Aorta (tissue), 5 donors: ENCODE measurements around the gene LRP5. TPM values are rescaled to one million over a fixed set of nuclear protein-coding genes. Genes with fewer than 3 reads are reported as not detected.

Source experiments
- ATAC-seq: fragments of 200-7000 bp; cut with Tn5 transposase; one replicate; pipeline ENCODE4 v1.9.1; 2022; ENCODE audit warnings: moderate library complexity; ENCODE audit not compliant: low FRiP score
- DNase-seq, 2 donors: peaks; one replicate each; pipeline ENCODE4 v3.0.0-alpha.2; 2020
- H3K27ac ChIP-seq, 2 donors: one replicate each; pipeline ENCODE4 v1.5.1; 2013; ENCODE audit warnings: low read length in 2 of 2, mild to moderate bottlenecking in 2 of 2, moderate library complexity in 2 of 2, control low read depth in 1 of 2, inconsistent platforms in 1 of 2, low read depth in 1 of 2
- H3K27me3 ChIP-seq, 2 donors: one replicate each; pipeline ENCODE4 v1.6.1; 2013; ENCODE audit warnings: control low read depth in 1 of 2, low read length in 1 of 2, mild to moderate bottlenecking in 1 of 2, moderate library complexity in 1 of 2; ENCODE audit not compliant: insufficient read depth in 2 of 2, control insufficient read depth in 1 of 2
- H3K36me3 ChIP-seq, 2 donors: one replicate each; pipeline ENCODE4 v1.6.1; 2013; ENCODE audit warnings: control low read depth in 1 of 2, low read length in 1 of 2, mild to moderate bottlenecking in 1 of 2; ENCODE audit not compliant: insufficient read depth in 2 of 2, control insufficient read depth in 1 of 2
- H3K4me1 ChIP-seq, 2 donors: one replicate each; pipeline ENCODE4 v1.6.1; 2013; ENCODE audit warnings: low read length in 2 of 2, control low read depth in 1 of 2, mild to moderate bottlenecking in 1 of 2, moderate library complexity in 1 of 2; ENCODE audit not compliant: insufficient read depth in 2 of 2, control insufficient read depth in 1 of 2
- H3K4me3 ChIP-seq, 2 donors: one replicate each; pipeline ENCODE4 v1.5.1; 2013; ENCODE audit warnings: low read length in 2 of 2, control low read depth in 1 of 2, mild to moderate bottlenecking in 1 of 2
- H3K9me3 ChIP-seq: one replicate; pipeline ENCODE4 v1.6.1; 2013; ENCODE audit warnings: mild to moderate bottlenecking, low read length; ENCODE audit not compliant: control insufficient read depth
- WGBS, 2 donors: extraction: QIAGEN DNeasy Blood & Tissue Kit; methylation state at CpG; one replicate each; pipeline ENCODE4 v1.1.7; 2013; 5-methylcytosine and 5-hydroxymethylcytosine counted together
- intact Hi-C, 2 donors: fragments of 100-400 bp; cut with DNase I; formaldehyde crosslinking; loops; one replicate each; pipeline versions ENCODE4 v1.14.2 to v1.15.0; 2022
- polyA plus RNA-seq, 2 donors: library from polyadenylated mRNA; stranded (reverse); fragments of 200-250 nt; gene quantifications; one replicate each; pipeline ENCODE4 v1.2.3, GENCODE V29; 2013
- total RNA-seq, 2 donors: library from RNA; stranded (reverse); fragmentation: NEBNext Ultra II Directional; extraction: Animal tissue kit (Norgen Biotek cat#: 25700); gene quantifications; one replicate each; pipeline ENCODE4 v1.2.1, GENCODE V29; 2021
- donor health status: healthy with polysubstance abuse.
- donor health status: Bipolar disorder and iron deficiency.
- donor health status: DM: no; HTN: no; CAD: no.
- donor health status: DM: no; HTN: no; CAD: no.
- donor health status: DM: yes; HTN: yes; CAD: no.

The LRP5 gene
- total and polyA plus RNA-seq, 4 donors, result 23.9 to 103 (median 69.5) TPM

DNA sequence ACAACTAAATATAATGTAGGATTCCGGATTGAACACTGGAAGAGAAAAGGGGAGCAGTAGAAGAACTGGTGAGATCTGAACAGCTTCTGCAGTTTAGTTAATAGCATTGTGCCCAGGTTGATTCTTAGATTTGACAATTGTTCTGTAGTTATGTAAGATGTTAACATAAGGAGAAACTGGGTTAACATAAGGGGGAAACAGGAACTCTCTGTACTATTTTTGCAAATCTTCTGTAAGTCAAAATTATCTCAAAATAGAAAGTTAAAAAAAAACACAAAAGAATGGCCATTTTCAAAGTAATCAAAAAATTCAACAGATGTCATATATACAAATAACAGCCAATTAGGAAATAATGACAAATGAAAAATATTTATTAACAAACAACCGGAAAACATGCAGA lies 18.7 kb upstream of the LRP5 start:
- Histone ChIP-seq H3K4me3 (no peak overlapping the region), H3K9me3 (no peaks in the 10 kb centered on the region), H3K36me3 (no peaks in the 10 kb centered on the region), H3K27me3 (no peaks in the 10 kb centered on the region), H3K27ac (no peak overlapping the region), H3K4me1 (no peaks in the 10 kb centered on the region)
- intact Hi-C loops, result loop anchor here in 1 of 2 donors (10.0 kb wide), 1 partner anchor 151 kb away; no protein-coding TSS in a partner anchor
- 77 to 84% methylated on average over 2 of the region's 2 CpGs for WGBS, 2 donors
- DNase-seq, result no peak
- ATAC-seq, result no peak

DNA sequence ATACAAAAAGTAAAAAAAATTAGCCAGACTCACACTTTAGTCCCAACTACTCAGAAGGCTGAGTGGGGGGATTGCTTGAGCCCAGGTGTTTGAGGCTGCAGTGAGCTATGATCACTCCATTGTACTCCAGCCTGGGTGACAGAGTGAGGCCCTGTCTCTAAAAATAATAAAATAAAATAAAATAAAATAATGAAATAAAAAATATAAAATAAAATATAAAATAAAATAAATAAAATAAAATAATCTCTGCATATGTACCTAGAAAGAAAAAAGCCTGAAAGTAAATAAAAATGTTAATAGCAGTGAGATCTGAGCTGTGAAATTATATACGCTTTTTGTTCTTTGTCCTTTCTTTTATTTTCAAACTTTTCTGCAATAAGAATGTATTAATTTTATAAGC lies 17.1 kb upstream of the LRP5 start:
- Histone ChIP-seq H3K4me3 (no peak overlapping the region), H3K27ac (no peak overlapping the region), H3K36me3 (no peaks in the 10 kb centered on the region), H3K4me1 (no peaks in the 10 kb centered on the region), H3K9me3 (no peaks in the 10 kb centered on the region), H3K27me3 (no peaks in the 10 kb centered on the region)
- WGBS, 2 donors, result 95 to 96% methylated on average over 1 of the region's 1 CpG
- intact Hi-C loops, result loop anchor here (5.0 to 10.0 kb wide), 2 partner anchors 87 to 150 kb away; no protein-coding TSS in a partner anchor
- DNase-seq, result no peak
- ATAC-seq, result no peak

DNA sequence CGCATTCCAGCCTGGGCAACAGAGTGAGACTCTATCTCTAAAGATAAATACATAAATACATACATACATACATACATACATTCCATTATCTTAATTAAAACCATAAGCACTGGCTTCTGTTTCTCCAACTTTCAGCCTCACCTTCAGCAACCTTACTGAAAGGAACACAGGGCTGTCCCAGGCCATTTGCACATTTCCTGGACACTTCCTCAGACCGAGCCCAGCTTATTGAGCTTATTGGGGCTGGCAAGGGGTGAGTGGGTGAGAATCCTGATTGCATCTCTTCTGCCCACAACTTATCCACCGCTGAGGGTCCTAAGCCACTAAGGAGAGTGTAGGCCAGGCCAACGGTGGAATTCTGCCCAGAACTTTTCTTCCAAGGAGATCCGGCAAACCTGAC lies 16.5 kb upstream of the LRP5 start:
- Histone ChIP-seq H3K4me3 (no peak overlapping the region), H3K4me1 (no peaks in the 10 kb centered on the region), H3K27me3 (no peaks in the 10 kb centered on the region), H3K9me3 (no peaks in the 10 kb centered on the region), H3K36me3 (no peaks in the 10 kb centered on the region), H3K27ac (no peak overlapping the region)
- ATAC-seq (no peak), DNase-seq (no peak)
- WGBS, 2 donors, result 93 to 94% methylated on average over 5 of the region's 5 CpGs
- intact Hi-C loops, result loop anchor here (2.0 to 10.0 kb wide), 3 partner anchors 39 to 149 kb away; no protein-coding TSS in a partner anchor

DNA sequence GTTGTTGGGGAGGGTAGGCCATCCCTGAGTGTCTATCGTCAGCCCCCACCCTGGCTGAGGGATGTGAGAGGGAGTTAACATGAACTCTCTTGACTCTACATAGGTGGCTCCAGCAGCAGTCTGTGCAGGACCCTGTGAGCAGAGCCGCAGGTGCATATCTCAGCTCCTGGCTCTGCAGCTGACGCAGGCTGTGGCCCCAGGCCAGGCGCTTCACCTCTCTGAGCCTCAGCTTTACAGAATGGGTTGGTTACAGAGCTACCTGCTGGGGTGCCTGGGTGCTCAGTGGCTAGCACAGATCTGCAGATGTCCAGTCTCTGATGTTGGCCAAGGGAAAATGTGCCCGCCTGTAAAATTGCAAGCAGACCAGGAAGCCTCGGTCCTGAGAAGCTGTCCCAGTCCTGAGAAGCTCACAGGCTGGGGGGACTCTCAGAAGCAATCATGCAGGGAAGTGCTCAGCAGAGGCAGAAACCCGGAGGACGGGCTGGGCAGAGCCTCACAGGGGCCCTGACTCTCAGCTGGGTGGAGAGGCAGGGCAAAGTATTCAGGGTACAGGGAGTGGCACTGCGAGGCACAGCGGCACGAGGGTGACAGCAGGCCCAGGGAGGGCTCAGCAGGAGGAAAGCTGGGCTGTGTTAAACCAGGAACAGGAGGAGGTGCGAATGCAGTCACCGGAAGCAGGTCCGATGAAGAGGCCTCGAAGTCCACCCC lies 15.9 kb upstream of the LRP5 start:
- Histone ChIP-seq H3K4me3 (no peak overlapping the region), H3K27me3 (no peaks in the 10 kb centered on the region), H3K27ac (no peak overlapping the region), H3K36me3 (no peaks in the 10 kb centered on the region), H3K9me3 (no peaks in the 10 kb centered on the region), H3K4me1 (no peaks in the 10 kb centered on the region)
- WGBS, 2 donors, result 88 to 89% methylated on average over 15 of the region's 15 CpGs
- ATAC-seq (no peak), DNase-seq (peak in 1 of 2 donors; percentile 33)
- intact Hi-C loops, result loop anchor here (1.0 to 10.0 kb wide), 4 partner anchors 40 to 148 kb away; no protein-coding TSS in a partner anchor

DNA sequence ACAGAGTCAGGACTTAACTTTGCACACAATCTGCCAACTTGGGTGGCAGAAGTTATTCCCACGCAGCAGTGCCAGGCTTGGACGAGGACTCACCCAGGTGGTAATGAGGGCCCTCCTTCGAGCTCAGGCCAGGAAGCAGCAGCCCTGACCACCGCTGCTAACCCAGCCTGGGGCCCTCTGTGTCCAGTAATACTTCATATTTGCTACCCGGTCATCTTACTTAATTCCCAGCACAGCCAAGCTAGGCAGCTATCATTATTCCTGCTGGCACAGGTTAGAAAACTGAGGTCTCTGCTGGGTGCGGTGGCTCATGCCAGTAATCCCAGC lies 15.4 kb upstream of the LRP5 start:
- no peaks in the 10 kb centered on the region for H3K36me3 ChIP-seq
- ATAC-seq (no peak), DNase-seq (no peak)
- no peaks in the 10 kb centered on the region for H3K27me3 ChIP-seq
- intact Hi-C loops, result loop anchor here (1.0 to 10.0 kb wide), 4 partner anchors 40 to 148 kb away; no protein-coding TSS in a partner anchor
- WGBS, 2 donors, result 80 to 82% methylated on average over 6 of the region's 6 CpGs
- H3K4me3 ChIP-seq, result no peak overlapping the region
- no peak overlapping the region for H3K27ac ChIP-seq
- no peaks in the 10 kb centered on the region for H3K9me3 ChIP-seq
- H3K4me1 ChIP-seq, result no peaks in the 10 kb centered on the region

DNA sequence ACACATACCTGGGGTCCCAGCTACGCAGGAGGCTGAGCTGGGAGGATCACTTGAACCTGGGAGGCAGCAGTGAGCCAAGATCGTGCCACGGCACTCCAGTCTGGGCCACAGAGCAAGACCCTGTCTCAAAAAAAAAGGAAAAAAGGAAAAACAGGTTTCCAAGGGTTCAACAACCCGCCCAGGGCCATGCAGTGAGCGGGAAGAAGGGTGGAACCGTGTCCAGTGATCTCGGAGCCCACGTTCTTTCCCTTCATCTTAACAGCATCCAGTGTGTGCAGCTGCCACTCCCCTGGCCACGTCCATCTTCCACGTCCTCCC lies 14.9 kb upstream of the LRP5 start:
- Histone ChIP-seq H3K4me3 (no peak overlapping the region), H3K27me3 (no peaks in the 10 kb centered on the region), H3K4me1 (no peaks in the 10 kb centered on the region), H3K9me3 (no peaks in the 10 kb centered on the region), H3K36me3 (no peaks in the 10 kb centered on the region), H3K27ac (no peak overlapping the region)
- intact Hi-C loops, result loop anchor here (1.0 to 10.0 kb wide), 4 partner anchors 41 to 147 kb away; no protein-coding TSS in a partner anchor
- ATAC-seq (no peak), DNase-seq (no peak)
- WGBS, 2 donors, result 35 to 39% methylated on average over 10 of the region's 10 CpGs

DNA sequence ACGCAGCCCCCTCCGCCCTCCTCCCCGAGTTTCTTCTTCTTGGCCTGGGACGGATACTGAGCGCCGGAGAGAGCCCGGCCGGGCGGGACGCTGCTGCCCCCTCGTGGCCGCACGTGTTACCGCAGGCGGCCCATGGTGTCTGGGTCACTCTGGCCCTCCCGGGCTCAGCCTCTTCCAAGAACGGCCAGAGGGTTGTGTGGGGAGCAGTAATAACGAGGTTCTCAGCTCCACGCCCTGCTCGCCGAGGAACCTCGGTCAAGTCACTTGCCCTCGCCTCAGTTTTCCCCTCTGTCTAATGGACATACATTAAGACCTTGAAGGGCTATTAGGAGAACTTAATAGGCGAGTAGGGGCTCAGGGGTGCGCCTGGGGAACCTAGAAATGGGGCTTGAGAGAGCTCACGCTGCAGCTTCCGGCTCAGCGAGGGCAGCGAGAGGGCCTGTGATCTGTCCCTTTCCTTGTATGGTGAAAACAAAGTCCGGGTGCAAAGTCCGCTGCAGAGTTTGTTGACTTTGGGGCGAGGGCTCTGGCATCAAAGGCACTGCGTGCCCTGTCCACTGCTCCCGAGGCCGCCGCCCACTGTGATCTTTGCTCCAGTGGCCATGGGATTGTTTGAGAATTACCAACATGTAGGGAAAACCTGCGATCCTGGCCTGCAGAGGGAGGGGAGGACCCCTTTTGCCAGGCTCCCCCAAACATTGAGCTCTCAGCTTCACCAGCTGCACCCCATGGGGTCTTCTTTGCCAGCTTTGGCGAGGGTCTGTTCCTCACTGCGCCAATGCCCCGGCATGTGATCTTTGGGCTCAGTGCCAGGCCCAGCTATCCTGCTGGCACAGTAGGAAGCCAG lies 14.4 kb upstream of the LRP5 start:
- H3K4me3 ChIP-seq, result no peak overlapping the region
- no peak overlapping the region for H3K27ac ChIP-seq
- H3K9me3 ChIP-seq, result no peaks in the 10 kb centered on the region
- intact Hi-C loops, result loop anchor here (1.0 to 10.0 kb wide), 5 partner anchors 41 to 147 kb away; no protein-coding TSS in a partner anchor
- 29 to 31% methylated on average over 40 of the region's 40 CpGs for WGBS, 2 donors
- H3K36me3 ChIP-seq, result no peaks in the 10 kb centered on the region
- peak; percentile 97 for ATAC-seq
- H3K27me3 ChIP-seq, result no peaks in the 10 kb centered on the region
- peak; percentile 84 to 94 for DNase-seq
- no peaks in the 10 kb centered on the region for H3K4me1 ChIP-seq

DNA sequence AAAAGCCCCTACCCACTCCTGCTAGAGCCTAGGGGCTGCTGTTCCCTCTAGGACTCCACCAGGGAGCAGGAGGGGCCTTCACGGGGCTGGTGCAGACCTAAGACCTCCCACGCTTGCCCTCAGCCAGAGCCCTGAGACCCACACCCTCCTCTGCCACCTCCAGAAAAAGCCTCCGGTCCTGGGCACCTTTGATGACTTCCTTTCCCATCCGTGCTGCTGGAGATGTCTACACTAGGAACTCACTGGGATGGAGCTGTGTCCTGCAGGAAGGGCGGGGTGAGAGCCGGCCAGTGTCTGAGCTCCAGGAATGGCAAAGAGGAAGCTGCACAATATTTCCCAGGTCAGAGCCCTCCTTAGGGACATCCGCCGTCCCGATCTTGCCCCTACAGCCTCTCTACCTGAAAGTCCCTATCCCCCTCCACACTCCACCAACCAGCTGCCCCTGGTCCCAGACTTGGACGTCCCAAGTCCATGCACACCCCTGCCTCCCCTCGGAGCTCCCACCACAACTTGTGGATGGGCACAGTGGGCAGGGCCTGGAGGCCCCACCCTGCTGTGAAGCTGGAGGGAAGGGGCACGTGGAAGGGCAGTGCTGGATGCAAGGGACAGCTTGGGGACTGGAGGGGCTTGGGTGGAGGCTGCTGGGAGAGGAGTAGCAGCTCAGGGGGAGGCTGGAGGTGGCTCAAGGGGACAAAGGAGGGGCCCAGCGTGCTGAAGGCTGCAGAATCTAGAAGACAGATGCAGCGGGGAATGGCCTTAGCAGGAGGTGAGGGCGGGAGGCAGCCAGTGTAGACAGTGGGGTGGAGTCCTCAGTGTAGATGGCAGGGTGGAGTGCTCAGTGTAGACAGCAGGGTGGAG lies 13.5 kb upstream of the LRP5 start:
- Histone ChIP-seq H3K36me3 (no peaks in the 10 kb centered on the region), H3K9me3 (no peaks in the 10 kb centered on the region), H3K4me3 (no peak overlapping the region), H3K27me3 (no peaks in the 10 kb centered on the region), H3K4me1 (no peaks in the 10 kb centered on the region), H3K27ac (no peak overlapping the region)
- intact Hi-C loops, result loop anchor here (1.0 to 10.0 kb wide), 3 partner anchors 42 to 146 kb away; no protein-coding TSS in a partner anchor
- WGBS, 2 donors, result 83% methylated on average over 15 of the region's 15 CpGs
- DNase-seq (peak in 1 of 2 donors; percentile 31), ATAC-seq (peak; percentile 15)
